ENCODE data around the gene CAMK1D. TPM values are rescaled to one million over a fixed set of nuclear protein-coding genes. Genes with fewer than 3 reads are reported as not detected.
A peak's percentile ranks its signal among the peaks of the same experiment; 100 is the strongest.

The CAMK1D gene
- total RNA-seq, 1 donor from 2014 or later, result 36.3 TPM

GRCh38 chr10:12699258-12699700 lies 349.9 kb downstream of the CAMK1D start:
- no peak for TF ChIP-seq CTCF (IDR thresholded peaks at IDR 0.05)
- H3K4me3 Mint-ChIP-seq (ENCODE audit: unreplicated experiment), result no peak overlapping the region
- H3K27ac Mint-ChIP-seq (ENCODE audit: unreplicated experiment), result peak overlapping the region; percentile 91
- H3K4me1 Mint-ChIP-seq (ENCODE audit: low read depth), result peaks cover 66% of the 10 kb centered on the region
- H3K9me3 Mint-ChIP-seq (ENCODE audit: low read depth), result peaks cover 2% of the 10 kb centered on the region
- no peaks in the 10 kb centered on the region for H3K36me3 Mint-ChIP-seq (ENCODE audit: low read depth)
- no peak for DNase-seq (ENCODE audit: low spot score)
- no peaks in the 10 kb centered on the region for H3K27me3 Mint-ChIP-seq (ENCODE audit: low read depth)

- Mint-ChIP-seq H3K27me3 (ENCODE audit: low read depth) (no peaks in the 10 kb centered on the region), H3K4me3 (ENCODE audit: unreplicated experiment) (no peak overlapping the region), H3K36me3 (ENCODE audit: low read depth) (no peaks in the 10 kb centered on the region), H3K27ac (ENCODE audit: unreplicated experiment) (peak overlapping the region; percentile 91), H3K9me3 (ENCODE audit: low read depth) (peaks cover 2% of the 10 kb centered on the region), H3K4me1 (ENCODE audit: low read depth) (peaks cover 73% of the 10 kb centered on the region)
- no peak for DNase-seq (ENCODE audit: low spot score)
- no peak for TF ChIP-seq CTCF (IDR thresholded peaks at IDR 0.05)
Observed at GRCh38 chr10:12699781-12700556, 350.6 kb downstream of the CAMK1D start.

GRCh38 chr10:12700557-12700874 lies 351.2 kb downstream of the CAMK1D start:
- no peak for DNase-seq (ENCODE audit: low spot score)
- H3K4me1 Mint-ChIP-seq (ENCODE audit: low read depth), result peaks cover 79% of the 10 kb centered on the region
- no peak for TF ChIP-seq CTCF (IDR thresholded peaks at IDR 0.05)
- no peaks in the 10 kb centered on the region for H3K36me3 Mint-ChIP-seq (ENCODE audit: low read depth)
- H3K4me3 Mint-ChIP-seq (ENCODE audit: unreplicated experiment), result no peak overlapping the region
- H3K27ac Mint-ChIP-seq (ENCODE audit: unreplicated experiment), result peak overlapping the region; percentile 91
- H3K9me3 Mint-ChIP-seq (ENCODE audit: low read depth), result peaks cover 2% of the 10 kb centered on the region
- no peaks in the 10 kb centered on the region for H3K27me3 Mint-ChIP-seq (ENCODE audit: low read depth)

GRCh38 chr10:12701696-12702095 lies 352.3 kb downstream of the CAMK1D start:
- Mint-ChIP-seq H3K36me3 (ENCODE audit: low read depth) (no peaks in the 10 kb centered on the region), H3K9me3 (ENCODE audit: low read depth) (peaks cover 2% of the 10 kb centered on the region), H3K27ac (ENCODE audit: unreplicated experiment) (peak overlapping the region; percentile 95), H3K4me1 (ENCODE audit: low read depth) (peaks cover 91% of the 10 kb centered on the region), H3K27me3 (ENCODE audit: low read depth) (no peaks in the 10 kb centered on the region), H3K4me3 (ENCODE audit: unreplicated experiment) (peak overlapping the region; percentile 14)
- no peak for TF ChIP-seq CTCF (IDR thresholded peaks at IDR 0.05)
- no peak for DNase-seq (ENCODE audit: low spot score)

GRCh38 chr10:12702215-12702770 lies 352.9 kb downstream of the CAMK1D start:
- H3K27ac Mint-ChIP-seq (ENCODE audit: unreplicated experiment), result peak overlapping the region; percentile 95
- TF ChIP-seq CTCF (IDR thresholded peaks at IDR 0.05), result no peak
- H3K27me3 Mint-ChIP-seq (ENCODE audit: low read depth), result no peaks in the 10 kb centered on the region
- DNase-seq (ENCODE audit: low spot score), result no peak
- peaks cover 2% of the 10 kb centered on the region for H3K9me3 Mint-ChIP-seq (ENCODE audit: low read depth)
- no peaks in the 10 kb centered on the region for H3K36me3 Mint-ChIP-seq (ENCODE audit: low read depth)
- H3K4me1 Mint-ChIP-seq (ENCODE audit: low read depth), result peaks cover 95% of the 10 kb centered on the region
- no peak overlapping the region for H3K4me3 Mint-ChIP-seq (ENCODE audit: unreplicated experiment)
